Measurements from ENCODE around the gene KLK4.
"Not testable (repeated sequence)": the region's sequence is repeated elsewhere in the genome, so short reads cannot be mapped to it uniquely, and the experiment has no call there.

The KLK4 gene

DNA sequence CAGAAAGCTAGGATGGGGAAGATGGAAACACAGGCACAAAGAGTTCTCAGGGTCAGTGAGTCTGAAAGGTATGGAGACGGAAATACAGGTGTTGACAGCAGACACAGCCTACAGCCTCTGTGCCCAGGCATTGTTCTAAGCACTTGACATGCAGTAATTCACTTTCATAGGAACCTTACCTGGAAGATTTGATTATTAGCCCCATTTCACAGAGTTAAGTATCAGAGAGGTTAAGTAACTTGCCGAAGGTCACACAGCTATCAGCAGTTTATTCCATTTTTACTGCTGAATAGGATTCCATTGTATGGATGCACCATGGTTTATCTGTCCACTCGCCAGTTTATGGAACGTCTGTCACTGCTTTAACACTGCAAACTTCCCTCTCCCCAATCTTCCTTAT lies 13.2 kb downstream of the KLK4 start:
- Mint-ChIP-seq H3K4me1 (ENCODE audit: low read depth) (peaks cover 2% of the 10 kb centered on the region), H3K9me3 (peaks cover 4% of the 10 kb centered on the region), H3K27ac (no peak overlapping the region), H3K27me3 (ENCODE audit: low read depth) (peaks cover 4% of the 10 kb centered on the region), H3K4me3 (no peak overlapping the region), H3K36me3 (ENCODE audit: low read depth) (peaks cover 2% of the 10 kb centered on the region)

DNA sequence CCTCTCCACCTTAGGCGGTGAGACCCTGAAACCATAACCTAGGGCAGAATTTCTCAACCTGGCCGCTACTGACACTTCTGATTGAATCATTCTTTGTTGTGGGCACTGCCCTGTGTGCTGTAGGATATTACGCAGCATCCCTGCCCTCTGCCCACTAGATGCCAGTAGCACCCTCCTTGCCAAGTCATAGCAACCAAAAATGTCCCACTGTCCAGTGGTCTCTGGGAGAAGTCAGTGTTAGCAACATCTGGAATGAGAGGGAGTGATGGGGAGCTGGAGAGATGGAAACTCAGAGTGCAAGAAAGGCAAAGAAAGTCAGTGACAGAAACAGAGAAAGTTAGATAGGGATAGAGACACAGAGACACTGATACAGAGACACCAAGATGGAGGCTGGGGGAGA lies 13.6 kb downstream of the KLK4 start:
- H3K4me3 Mint-ChIP-seq = no peak overlapping the region
- peaks cover 2% of the 10 kb centered on the region for H3K36me3 Mint-ChIP-seq (ENCODE audit: low read depth)
- peaks cover 4% of the 10 kb centered on the region for H3K9me3 Mint-ChIP-seq
- H3K27ac Mint-ChIP-seq = no peak overlapping the region
- peaks cover 2% of the 10 kb centered on the region for H3K4me1 Mint-ChIP-seq (ENCODE audit: low read depth)
- peaks cover 4% of the 10 kb centered on the region for H3K27me3 Mint-ChIP-seq (ENCODE audit: low read depth)

DNA sequence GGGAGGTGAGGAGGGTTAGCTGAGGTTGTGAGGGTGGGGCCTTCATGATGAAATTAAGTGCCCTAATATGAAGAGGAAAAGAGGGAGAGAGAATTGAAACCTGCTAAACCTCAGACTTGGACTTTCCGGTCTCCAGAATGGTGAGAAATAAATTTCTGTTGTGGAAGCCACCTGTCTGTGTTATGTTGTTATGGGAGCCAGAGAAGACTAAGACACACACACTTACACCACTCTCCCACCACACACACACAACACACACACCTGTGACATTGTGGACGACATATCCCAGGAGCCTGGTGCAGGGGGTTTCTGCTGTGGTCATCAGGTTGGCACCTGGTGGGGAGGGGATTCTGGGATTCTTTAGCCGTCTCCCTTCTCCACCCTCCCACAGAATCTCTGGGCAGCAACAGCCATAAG lies 14.0 kb downstream of the KLK4 start:
- Mint-ChIP-seq H3K4me3 (no peak overlapping the region), H3K27ac (no peak overlapping the region), H3K4me1 (ENCODE audit: low read depth) (peaks cover 2% of the 10 kb centered on the region)

DNA sequence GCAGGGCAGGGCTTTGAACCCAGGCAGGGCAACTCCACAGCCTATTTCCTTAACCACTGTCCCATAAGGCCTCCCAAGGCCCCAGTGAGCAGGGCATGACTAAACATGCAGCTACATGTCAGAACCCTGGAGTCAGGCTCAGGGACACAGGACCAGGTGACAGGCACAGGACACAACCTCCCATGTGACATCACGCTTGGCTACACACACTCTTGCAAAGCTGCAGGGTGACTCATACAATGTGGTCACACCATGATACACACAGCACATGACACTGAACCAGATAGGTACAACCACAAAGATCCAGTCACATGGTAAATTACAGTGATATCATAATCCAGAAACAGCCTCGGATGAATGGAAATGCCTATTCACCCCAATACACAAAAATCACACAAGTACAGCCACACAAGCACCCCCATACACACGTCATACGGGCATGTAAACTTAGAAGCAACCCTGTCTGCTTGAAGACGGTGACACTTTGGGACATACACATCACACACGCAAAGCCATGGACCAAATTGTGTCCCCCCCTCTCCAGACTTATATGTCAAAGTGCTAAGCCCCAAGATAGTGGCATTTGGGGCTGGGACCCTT lies 14.5 kb downstream of the KLK4 start:
- Mint-ChIP-seq H3K27ac (no peak overlapping the region), H3K4me1 (ENCODE audit: low read depth) (peaks cover 2% of the 10 kb centered on the region), H3K27me3 (ENCODE audit: low read depth) (peaks cover 4% of the 10 kb centered on the region)

More for the DNA sequence above, 14.0 kb downstream of the KLK4 start:
- H3K27me3 Mint-ChIP-seq (ENCODE audit: low read depth) = peaks cover 4% of the 10 kb centered on the region
- peaks cover 2% of the 10 kb centered on the region for H3K36me3 Mint-ChIP-seq (ENCODE audit: low read depth)
- peaks cover 4% of the 10 kb centered on the region for H3K9me3 Mint-ChIP-seq

DNA sequence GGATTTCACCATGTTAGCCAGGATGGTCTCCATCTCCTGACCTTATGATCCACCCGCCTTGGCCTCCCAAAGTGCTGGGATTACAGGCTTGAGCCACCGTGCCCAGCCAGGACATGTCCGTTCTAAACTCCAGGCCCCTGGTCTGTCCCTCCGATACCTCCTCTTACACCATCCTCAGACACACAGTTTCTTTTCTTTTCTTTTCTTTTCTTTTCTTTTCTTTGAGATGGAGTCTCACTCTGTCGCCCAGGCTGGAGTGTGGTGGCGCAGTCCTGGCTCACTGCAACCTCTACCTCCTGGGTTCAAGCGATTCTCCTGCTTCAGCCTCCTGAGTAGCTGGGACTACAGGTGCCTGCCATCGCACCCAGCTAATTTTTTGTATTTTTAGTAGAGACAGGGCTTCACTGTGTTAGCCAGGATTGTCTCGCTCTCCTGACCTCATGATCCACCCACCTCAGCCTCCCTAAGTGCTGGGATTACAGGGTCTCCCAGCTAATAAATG lies 15.1 kb downstream of the KLK4 start:
- not testable (repeated sequence) for H3K4me1 Mint-ChIP-seq (ENCODE audit: low read depth); H3K9me3 Mint-ChIP-seq; H3K36me3 Mint-ChIP-seq (ENCODE audit: low read depth); H3K27me3 Mint-ChIP-seq (ENCODE audit: low read depth); H3K27ac Mint-ChIP-seq; H3K4me3 Mint-ChIP-seq

More for the DNA sequence above, 14.5 kb downstream of the KLK4 start:
- Mint-ChIP-seq H3K36me3 (ENCODE audit: low read depth) (peaks cover 2% of the 10 kb centered on the region), H3K4me3 (no peak overlapping the region), H3K9me3 (peaks cover 4% of the 10 kb centered on the region)

DNA sequence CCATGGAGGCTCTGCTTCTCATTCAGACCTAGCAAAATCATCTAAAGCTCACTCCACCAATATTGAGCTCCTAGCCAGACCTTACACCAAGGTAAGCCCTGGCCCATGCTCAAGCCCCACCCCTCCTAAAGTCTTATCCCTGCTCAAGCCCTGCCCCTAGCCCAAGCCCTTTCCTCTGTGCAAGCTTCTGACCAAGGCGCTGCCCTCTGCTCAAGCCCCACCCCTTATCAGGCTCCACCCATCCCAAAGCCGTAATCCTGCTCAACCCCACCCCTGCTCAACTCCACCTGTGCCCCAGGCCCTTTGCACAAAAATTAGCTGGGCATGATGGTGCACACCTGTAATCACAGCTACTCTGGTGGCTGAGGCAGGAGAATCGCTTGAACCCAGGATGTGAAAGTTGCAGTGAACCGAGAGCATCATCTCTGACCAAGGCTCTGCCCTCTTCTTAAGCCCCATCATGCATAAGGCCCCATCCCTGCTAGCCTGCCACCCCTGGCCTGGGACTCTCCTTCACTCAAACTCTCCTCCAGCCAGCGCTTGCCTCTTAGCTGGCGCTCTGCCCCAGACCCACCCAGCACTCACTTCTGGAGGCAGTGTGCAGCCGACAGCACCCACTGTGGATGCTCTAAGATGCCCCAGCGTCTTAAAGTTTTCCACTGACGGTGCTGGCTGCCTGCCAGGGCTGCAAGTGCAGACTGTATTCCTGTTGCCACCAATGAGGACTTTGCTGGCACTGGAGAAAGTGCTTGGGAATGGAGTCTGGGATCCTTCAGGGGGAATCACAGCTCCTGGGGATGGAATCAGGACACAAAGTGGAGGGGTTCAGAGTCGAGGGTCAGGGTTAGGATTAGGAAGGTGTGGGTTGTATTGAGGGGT lies 16.5 kb downstream of the KLK4 start:
- Mint-ChIP-seq H3K27ac (no peak overlapping the region), H3K27me3 (ENCODE audit: low read depth) (peaks cover 8% of the 10 kb centered on the region), H3K9me3 (peaks cover 4% of the 10 kb centered on the region), H3K36me3 (ENCODE audit: low read depth) (peaks cover 2% of the 10 kb centered on the region), H3K4me3 (no peak overlapping the region), H3K4me1 (ENCODE audit: low read depth) (peaks cover 2% of the 10 kb centered on the region)

DNA sequence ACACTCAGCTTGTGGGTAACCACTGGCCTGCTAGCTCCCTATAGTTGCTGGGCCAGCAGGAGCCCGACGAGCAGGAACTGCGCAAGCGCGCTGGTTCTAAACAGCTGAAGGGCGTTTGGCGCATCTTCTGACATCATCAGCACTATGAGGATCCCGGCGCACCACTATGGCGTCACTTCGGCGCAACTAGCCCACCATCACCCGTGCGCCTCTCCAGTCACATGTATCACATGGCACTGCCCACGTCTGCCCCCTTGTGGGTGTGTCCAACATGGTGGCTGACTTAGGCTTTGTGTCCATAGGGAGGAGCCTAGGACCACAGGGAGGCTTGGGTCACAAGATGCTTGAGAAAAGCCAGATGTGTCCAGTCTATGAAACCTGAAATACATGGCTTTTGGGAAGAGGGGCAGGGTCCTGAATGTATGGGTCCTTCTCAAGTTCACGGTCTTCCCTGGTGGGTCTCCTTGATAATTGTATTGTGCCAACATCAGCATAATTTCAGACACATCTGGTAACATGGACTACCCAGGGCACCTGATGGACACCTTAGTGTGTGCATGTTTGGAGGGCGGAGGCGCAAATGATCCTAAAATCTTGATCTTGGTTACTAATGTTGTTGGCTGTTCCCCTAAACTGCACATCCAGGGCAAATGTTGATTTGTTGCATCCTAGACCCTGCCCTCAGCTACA lies 18.0 kb downstream of the KLK4 start:
- Mint-ChIP-seq H3K4me1 (ENCODE audit: low read depth) (peaks cover 2% of the 10 kb centered on the region), H3K36me3 (ENCODE audit: low read depth) (peaks cover 2% of the 10 kb centered on the region), H3K27ac (no peak overlapping the region), H3K9me3 (peaks cover 4% of the 10 kb centered on the region), H3K4me3 (no peak overlapping the region), H3K27me3 (ENCODE audit: low read depth) (peaks cover 8% of the 10 kb centered on the region)

DNA sequence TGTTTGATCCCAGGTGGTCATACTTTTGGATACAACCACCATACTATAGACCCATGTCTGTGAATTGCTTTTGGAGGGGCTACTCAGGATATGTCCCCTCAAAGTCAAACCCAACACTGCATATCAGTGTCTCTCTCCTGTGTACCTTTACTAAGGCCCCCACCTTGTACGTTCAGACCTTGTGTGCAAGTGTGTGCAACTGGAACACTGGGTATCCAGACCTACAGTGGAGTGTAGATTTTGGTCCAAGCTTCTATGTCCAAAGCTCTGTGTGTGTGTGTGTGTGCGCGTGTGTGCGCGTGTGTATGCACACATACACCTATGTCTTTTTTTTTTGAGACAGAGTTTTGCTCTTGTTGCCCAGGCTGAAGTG lies 20.0 kb downstream of the KLK4 start:
- peaks cover 2% of the 10 kb centered on the region for H3K36me3 Mint-ChIP-seq (ENCODE audit: low read depth)
- peaks cover 12% of the 10 kb centered on the region for H3K27me3 Mint-ChIP-seq (ENCODE audit: low read depth)
- peaks cover 2% of the 10 kb centered on the region for H3K4me1 Mint-ChIP-seq (ENCODE audit: low read depth)
- H3K27ac Mint-ChIP-seq = no peak overlapping the region
- peaks cover 4% of the 10 kb centered on the region for H3K9me3 Mint-ChIP-seq
- H3K4me3 Mint-ChIP-seq = no peak overlapping the region

DNA sequence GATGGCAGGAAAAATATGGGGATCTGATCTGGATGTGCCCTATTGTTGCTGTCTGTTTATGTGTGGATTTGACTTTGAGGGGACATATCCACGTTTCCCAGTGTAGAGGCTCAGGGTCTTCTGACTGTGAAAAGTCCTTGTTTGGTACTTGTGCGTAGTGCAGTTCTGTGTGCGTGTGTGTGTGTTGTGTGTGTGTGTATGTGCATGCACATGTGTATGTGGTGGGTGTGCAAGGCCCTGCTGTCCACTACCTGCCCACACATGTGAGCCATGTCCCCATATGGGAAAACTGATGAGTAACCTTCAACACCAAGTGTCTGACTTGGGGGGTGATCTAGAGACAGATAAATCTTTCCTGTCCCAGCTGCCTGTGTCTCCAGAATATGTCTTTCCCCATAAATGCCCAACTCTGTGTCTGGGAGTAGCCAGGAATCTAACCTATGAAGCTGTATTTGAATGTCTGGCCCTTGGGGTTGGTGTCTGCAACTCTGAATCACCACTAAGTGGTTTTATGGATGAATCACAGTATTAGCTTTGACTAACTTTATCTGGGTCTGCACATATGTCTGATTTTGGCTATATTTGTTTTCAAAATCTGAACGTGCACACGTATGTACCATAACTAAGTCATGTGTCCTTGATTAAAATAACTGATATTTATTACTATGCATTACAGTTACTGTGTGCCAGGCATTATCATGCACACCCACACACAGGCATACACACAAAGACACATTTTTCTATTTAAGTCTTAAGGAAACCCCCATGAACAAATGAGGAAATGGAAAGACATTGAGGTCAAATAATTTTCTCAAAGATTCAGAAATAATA lies 20.6 kb downstream of the KLK4 start:
- peaks cover 4% of the 10 kb centered on the region for H3K9me3 Mint-ChIP-seq
- H3K27me3 Mint-ChIP-seq (ENCODE audit: low read depth) = peaks cover 12% of the 10 kb centered on the region
- no peak overlapping the region for H3K4me3 Mint-ChIP-seq
- peaks cover 2% of the 10 kb centered on the region for H3K4me1 Mint-ChIP-seq (ENCODE audit: low read depth)
- H3K27ac Mint-ChIP-seq = no peak overlapping the region
- no peaks in the 10 kb centered on the region for H3K36me3 Mint-ChIP-seq (ENCODE audit: low read depth)

DNA sequence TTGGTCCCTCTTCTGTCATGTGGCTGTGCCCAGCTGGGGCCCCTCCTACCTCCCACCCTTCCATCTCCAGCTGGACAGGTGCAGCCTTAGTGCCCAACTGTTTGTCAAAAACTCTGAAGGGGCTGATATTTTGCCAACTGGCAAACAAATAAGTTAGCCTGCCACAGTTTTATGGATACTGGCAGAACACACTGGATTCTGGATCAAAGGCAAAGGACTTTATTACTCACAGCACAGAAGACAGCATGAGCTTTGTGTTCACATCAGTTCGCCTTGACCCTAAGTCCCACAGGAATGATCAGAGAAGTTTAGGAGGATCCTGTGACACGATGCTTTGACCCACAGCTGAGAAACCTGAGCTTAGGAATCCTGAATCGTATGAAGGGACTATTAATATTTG lies 21.6 kb downstream of the KLK4 start:
- peaks cover 15% of the 10 kb centered on the region for H3K27me3 Mint-ChIP-seq (ENCODE audit: low read depth)
- no peaks in the 10 kb centered on the region for H3K36me3 Mint-ChIP-seq (ENCODE audit: low read depth)
- no peak overlapping the region for H3K4me3 Mint-ChIP-seq
- H3K9me3 Mint-ChIP-seq = no peaks in the 10 kb centered on the region
- no peaks in the 10 kb centered on the region for H3K4me1 Mint-ChIP-seq (ENCODE audit: low read depth)
- H3K27ac Mint-ChIP-seq = no peak overlapping the region

DNA sequence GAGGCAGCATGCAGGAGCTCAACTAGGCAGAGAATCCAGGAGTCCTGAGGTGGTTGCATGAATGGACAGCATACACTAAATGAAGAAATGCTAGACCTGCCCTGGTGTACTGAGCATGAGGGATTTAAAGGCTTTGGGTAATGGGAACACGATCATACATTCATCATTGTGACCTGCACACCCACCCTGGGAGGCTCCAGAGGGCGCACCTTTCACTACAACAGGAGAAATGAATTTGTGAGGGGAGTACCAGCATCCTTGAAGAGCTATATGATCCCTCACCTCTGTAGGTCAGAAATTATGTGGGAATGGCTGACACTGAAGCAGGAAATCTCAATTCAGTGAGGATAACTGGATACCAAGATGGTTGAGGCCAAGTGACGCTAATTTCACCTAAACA lies 29.0 kb downstream of the KLK4 start:
- Mint-ChIP-seq H3K36me3 (ENCODE audit: low read depth) (no peaks in the 10 kb centered on the region), H3K4me1 (ENCODE audit: low read depth) (no peaks in the 10 kb centered on the region), H3K27me3 (ENCODE audit: low read depth) (peaks cover 23% of the 10 kb centered on the region)

DNA sequence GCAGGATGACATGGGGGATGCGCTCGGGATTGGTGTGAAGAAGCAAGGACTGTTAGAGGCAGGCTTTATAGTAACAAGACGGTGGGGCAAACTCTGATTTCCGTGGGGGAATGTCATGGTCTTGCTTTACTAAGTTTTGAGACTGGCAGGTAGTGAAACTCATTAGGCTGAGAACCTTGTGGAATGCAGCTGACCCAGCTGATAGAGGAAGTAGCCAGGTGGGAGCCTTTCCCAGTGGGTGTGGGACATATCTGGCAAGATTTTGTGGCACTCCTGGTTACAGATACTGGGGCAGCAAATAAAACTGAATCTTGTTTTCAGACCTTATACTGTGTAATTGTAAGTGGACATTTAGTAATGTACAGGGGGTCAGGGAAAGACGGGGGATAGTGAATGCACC lies 31.0 kb downstream of the KLK4 start:
- no peaks in the 10 kb centered on the region for H3K4me1 Mint-ChIP-seq (ENCODE audit: low read depth)
- no peak overlapping the region for H3K27ac Mint-ChIP-seq
- H3K27me3 Mint-ChIP-seq (ENCODE audit: low read depth) = peaks cover 16% of the 10 kb centered on the region
- no peaks in the 10 kb centered on the region for H3K36me3 Mint-ChIP-seq (ENCODE audit: low read depth)
- H3K4me3 Mint-ChIP-seq = no peak overlapping the region
- no peaks in the 10 kb centered on the region for H3K9me3 Mint-ChIP-seq

More for the DNA sequence above, 29.0 kb downstream of the KLK4 start:
- Mint-ChIP-seq H3K9me3 (no peaks in the 10 kb centered on the region), H3K27ac (no peak overlapping the region), H3K4me3 (no peak overlapping the region)

DNA sequence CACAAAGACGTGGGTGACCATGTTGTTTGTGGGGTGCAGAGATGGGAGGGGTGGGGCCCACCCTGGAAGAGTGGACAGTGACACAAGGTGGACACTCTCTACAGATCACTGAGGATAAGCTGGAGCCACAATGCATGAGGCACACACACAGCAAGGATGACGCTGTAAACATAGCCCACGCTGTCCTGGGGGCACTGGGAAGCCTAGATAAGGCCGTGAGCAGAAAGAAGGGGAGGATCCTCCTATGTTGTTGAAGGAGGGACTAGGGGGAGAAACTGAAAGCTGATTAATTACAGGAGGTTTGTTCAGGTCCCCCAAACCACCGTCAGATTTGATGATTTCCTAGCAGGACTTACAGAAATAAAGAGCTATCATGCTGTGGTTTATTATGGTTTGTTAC lies 32.3 kb downstream of the KLK4 start:
- H3K27ac Mint-ChIP-seq = no peak overlapping the region
- no peaks in the 10 kb centered on the region for H3K36me3 Mint-ChIP-seq (ENCODE audit: low read depth)
- peaks cover 14% of the 10 kb centered on the region for H3K27me3 Mint-ChIP-seq (ENCODE audit: low read depth)
- H3K9me3 Mint-ChIP-seq = no peaks in the 10 kb centered on the region
- no peak overlapping the region for H3K4me3 Mint-ChIP-seq
- H3K4me1 Mint-ChIP-seq (ENCODE audit: low read depth) = no peaks in the 10 kb centered on the region

DNA sequence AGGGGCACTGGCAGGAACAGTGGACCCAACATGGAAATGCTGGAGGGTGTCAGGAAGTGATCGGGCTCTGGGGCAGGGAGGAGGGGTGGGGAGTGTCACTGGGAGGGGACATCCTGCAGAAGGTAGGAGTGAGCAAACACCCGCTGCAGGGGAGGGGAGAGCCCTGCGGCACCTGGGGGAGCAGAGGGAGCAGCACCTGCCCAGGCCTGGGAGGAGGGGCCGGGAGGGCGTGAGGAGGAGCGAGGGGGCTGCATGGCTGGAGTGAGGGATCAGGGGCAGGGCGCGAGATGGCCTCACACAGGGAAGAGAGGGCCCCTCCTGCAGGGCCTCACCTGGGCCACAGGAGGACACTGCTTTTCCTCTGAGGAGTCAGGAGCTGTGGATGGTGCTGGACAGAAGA lies 33.9 kb downstream of the KLK4 start:
- H3K27me3 Mint-ChIP-seq (ENCODE audit: low read depth) = peaks cover 11% of the 10 kb centered on the region
- no peaks in the 10 kb centered on the region for H3K36me3 Mint-ChIP-seq (ENCODE audit: low read depth)
- no peak overlapping the region for H3K27ac Mint-ChIP-seq
- H3K4me3 Mint-ChIP-seq = no peak overlapping the region
- no peaks in the 10 kb centered on the region for H3K9me3 Mint-ChIP-seq
- no peaks in the 10 kb centered on the region for H3K4me1 Mint-ChIP-seq (ENCODE audit: low read depth)

All from T-helper 1 cell treated with Interleukin-12 subunit alpha and Interleukin-12 subunit beta and Interleukin-4 antibody, amounts not matched to agents 30 μg/mL and 1 μg/mL, for 36 hours (primary cell).